ENCODE data around the gene USH1G.

DNA sequence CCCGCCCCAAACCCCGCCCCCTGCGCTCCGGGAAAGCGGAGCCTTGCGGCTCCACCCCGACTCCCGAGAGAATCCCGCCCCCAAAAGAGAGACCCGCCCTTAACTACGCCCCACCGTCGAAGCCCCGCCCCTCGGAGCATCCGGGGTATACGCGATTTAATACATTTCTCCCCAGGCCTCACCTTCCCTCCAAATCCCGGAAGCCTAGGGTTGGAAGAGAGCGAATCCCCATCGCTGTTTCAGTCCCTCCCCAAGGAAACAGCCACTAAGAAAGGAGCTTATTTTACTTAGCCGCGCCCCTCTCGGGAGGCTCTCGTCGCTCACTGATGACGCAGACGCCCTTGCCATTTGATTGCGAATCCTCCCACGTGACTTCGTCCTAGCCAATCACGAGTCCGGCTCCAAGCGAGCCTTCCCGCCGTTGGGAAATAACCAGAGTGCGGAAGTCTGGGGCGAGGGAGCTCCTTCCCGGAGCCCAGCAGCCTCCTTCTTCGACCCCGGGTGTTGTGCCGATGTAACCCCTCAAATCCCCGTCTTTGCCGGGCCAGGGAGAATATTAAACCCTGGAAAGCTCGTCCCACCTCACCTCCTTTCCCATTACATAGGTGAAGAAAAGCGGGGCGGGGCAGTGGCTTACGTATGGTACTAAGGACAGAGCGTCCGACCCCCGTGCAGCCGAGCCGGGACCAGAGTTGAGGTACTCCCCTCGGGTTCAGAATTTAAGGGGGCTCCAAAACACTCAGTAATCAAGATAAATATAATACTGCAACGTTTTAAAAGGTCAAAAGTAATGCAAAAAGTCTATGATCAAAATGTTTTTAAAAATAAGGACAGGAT lies 49.8 kb downstream of the USH1G start:
- no peak for TF ChIP-seq EZH2 (optimal IDR thresholded peaks at IDR 0.05; ENCODE audit: low read depth, low read length)
- TF ChIP-seq, protein P1, sequence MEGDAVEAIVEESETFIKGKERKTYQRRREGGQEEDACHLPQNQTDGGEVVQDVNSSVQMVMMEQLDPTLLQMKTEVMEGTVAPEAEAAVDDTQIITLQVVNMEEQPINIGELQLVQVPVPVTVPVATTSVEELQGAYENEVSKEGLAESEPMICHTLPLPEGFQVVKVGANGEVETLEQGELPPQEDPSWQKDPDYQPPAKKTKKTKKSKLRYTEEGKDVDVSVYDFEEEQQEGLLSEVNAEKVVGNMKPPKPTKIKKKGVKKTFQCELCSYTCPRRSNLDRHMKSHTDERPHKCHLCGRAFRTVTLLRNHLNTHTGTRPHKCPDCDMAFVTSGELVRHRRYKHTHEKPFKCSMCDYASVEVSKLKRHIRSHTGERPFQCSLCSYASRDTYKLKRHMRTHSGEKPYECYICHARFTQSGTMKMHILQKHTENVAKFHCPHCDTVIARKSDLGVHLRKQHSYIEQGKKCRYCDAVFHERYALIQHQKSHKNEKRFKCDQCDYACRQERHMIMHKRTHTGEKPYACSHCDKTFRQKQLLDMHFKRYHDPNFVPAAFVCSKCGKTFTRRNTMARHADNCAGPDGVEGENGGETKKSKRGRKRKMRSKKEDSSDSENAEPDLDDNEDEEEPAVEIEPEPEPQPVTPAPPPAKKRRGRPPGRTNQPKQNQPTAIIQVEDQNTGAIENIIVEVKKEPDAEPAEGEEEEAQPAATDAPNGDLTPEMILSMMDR (IDR thresholded peaks at IDR 0.05; ENCODE audit: low read length): no peak

All from MM.1S (cell line).